Stimulated activated naive CD4-positive, alpha-beta T cell (primary cell): ENCODE data around the gene BCAM.

Experiments
- DNase-seq, 6 experiments: peaks; one replicate each; lab custom pipeline; 2025; lab: John Stamatoyannopoulos, UW

The BCAM gene

DNA sequence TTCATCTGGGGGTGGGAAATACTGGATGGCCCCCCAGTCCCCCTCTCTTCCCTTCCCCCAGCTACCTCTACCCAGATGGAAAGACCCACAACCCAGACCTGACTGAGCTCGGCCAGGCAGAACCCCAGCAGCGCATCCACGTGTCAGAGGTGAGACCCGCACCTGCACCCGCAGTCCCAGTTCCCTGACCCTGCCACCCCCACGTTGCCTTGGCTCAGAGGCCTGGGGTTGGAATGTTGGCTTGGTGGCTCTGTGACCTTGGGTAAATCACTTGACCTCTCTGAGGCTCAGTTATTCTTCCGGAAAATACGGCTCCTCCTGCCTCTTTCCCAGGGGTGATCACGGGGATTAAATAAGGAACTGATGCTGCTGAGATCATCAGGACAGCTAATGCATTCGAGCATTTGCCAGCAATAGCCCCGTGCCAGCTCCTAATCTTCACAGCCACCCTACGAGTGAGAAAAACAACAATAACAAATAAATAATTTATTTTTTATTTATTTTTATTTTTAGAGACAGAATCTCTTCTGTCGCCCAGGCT lies 18.9 kb upstream of the BCAM start:
- DNase-seq: peak in 2 of 6 experiments; percentile 9 to 28

DNA sequence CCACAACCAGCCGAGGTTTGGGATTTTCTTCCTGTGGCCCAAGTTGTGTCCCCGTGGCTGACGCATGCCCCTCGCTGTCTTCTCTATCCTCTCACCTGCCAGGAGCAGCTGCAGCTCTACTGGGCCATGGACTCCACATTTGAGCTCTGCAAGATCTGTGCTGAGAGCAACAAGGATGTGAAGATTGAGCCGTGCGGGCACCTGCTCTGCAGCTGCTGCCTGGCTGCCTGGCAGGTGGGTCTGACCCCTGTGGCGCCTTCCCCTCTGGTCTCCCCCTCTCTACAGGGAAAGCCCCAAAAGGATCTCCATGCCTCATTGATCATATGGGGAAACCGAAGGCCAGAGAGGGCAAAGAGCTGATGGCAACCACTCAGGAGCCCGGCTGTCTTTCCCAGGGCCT lies 16.6 kb upstream of the BCAM start:
- no peak for DNase-seq

DNA sequence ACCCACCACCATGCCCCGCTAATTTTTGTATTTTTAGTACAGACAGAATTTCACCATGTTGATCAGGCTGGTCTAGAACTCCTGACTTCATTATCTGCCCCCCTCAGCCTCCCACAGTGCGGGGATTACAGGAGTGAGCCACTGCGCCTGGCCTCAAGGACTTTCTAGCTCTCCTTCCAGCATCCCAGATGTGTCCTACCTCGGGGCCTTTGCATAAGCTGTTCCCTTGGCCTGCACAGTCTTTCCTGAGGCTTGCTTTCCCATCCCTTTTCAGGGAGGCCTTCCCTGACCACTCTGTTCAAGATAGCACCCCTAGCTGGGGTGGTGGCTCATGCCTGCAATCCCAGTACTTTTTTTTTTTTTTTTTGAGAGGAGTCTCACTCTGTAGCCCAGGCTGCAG lies 14.3 kb upstream of the BCAM start:
- no peak for DNase-seq

DNA sequence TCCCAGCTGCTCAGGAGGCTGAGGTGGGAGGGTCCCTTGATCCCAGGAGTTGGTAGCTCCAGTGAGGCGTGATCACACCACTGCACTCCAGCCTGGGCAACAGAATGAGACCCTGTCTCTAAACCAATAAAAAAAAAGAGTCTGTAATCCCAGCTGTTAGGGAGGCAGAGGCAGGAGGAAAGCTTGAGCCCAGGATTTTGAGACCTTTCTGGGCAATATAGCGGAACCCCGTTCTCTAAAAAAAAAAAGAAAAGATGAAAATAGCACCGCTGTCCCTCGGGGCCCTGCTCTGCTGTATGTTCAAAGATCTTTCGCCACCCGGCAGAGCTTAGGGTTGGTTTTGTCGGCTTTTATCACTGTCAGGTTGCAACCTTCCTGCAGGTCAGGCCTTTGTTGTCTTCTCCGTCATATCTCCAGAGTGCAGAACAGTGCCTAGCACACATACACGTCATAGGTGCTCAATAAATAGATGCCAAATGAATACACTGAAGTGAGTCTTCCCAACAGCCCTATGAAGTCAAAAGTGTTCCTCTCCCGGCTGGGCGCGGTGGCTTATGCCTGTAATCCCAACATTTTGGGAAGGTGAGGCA lies 13.4 kb upstream of the BCAM start:
- no peak for DNase-seq

DNA sequence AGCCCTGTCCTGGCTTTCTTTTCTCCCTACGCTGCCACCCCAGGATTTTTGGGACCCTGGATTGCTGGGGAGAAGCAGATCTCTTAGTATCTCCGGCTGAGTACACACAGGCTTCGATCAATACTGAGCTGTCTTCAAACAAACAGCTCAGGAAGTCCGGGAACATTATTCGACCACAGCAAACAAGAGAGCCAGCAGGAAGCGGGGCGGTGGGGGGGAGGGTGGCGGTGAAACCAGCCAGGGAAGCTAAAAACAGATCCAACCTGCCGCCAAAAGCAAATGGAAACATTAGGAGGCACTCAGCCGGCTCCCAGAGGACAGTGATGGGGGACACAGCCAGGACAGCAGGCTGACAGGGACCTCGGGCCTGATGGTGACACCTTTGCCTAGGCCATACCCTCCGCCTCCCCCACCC lies 12.2 kb upstream of the BCAM start:
- no peak for DNase-seq

DNA sequence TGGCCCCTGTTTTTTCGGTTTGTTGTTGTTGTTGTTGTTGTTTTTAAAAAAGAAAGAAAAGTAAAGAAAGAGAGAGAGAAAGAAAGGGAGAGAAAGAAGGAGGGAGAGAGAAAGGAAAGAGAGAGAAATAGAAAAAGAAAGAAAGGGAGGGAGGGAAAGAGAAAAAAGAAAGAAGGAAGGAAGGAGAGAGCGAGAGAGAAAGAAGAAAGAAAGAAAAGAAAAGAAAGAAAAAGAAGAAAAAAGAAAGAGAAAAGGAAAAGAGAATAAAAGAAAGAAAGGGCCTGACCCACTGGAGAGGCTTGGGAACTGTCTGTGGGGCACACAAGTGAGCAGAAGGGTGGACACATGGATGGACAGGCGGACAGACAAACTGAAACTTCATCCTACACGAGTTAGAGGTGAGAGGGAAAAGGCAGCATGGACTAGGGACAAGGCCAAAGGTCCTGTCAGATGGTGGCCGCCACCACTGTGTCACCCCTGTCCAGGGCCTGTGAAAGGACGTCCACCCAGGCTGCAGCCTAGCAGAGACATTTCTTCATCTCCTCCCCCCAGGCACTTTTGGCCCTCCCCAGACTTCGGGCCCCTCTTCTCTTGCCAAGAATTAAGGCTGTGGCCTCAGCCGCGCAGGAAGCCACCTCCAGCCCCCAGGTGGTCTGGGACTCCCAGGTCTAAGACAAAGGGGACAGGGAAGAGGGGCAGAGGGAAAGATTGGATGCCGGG lies 9.1 kb upstream of the BCAM start:
- DNase-seq: no peak

DNA sequence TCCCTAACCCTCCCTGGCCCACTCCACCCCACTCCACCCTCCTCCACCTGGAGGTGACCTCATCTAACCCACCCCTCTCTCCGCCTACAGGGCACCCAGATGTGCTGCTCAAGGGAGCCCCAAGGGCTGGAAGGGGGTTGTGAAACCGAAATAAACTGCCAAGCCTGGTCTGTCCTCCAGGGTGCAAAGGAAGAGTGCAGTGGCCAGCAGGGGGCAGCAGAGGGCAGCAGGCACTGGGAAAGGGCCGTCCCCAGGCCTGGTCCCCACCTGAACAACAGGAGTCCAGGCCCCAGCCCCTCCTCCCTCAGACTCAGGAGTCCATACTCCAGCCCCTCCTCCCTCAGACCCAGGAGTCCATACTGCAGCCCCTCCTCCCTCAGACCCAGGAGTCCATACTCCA lies 8.4 kb upstream of the BCAM start:
- peak; percentile 48 to 83 (median 70) for DNase-seq

DNA sequence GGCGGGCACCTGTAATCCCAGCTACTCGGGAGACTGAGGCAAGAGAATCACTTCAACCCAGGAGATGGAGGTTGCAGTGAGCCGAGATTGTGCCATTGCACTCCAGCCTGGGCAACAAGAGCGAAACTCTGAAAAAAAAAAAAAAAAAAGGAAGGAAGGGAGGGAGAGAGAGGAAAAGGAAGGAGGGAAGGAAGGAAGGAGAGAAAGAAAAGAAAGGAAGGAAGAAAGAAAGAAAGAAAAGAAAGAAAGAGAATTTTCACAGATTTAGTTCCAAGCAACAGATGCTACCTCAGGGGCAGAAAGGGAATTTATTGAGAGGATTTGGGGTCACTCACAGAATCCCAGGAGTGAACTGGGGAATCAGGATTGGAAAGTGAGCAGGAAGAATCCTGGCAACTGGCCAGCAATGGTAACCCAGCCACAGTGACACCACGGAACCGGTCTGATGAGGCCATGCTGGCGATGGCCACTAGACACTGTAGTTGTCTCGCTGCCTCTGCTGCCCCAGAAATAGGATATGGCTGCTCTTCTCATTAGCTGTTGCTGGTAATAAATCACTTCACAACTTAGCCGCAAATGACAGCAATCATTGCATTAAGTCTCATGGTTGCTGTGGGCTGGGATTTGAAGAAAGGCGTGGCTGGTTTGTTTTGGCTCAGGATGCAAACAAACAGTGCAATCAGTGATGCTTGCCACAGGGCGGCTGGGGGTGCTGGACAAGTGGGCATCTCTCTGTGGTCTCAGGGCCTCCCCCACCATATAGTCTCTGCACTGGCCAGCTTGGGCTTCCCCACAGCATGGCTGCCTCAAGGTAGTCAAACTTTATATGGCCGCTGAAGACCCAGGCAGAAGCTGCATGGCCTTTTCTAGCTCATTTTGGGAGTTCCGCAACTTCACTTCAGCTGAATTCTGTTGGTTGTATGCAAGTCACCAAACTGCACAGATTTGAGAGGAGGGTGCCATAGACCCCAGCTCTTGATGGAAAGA lies 5.2 kb upstream of the BCAM start:
- DNase-seq: no peak

DNA sequence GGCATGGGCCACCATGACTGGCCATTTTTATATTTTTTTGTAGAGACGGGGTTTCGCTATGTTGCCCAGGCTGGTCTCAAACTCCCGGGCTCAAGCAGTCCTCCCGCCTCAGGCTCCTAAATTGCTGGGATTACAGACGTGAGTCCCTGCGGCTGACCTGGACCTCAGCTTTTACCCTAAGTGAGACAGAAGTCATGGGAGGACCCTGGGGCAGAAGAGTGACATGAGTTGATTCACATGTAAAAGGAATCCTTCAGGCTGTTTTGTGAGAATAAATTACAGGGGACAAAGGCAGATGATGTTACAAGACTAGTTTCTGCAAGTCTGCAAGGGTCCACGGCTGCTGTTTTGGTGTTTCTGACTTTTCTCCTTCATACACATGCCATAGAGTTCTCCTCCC lies 2.6 kb upstream of the BCAM start:
- no peak for DNase-seq

DNA sequence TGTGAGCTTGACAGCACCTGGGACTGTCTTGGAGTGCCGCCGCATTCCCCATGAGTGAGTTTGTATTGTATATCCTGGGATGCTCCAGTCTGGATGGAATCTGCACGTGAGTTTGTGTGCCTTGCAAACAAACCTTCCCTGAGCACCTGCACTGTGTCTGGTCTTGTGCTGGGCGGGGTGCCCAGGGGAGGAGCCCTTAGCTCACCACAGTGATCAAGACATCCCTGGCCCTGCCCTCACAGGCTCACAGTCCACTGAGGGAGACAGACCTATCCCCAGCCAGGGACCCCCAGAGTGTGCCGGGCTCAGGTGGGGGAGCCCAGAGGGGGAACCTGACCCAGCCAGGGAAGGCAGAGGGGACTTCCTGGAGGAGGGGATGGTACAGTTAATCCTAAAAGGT lies 1.7 kb upstream of the BCAM start:
- DNase-seq: no peak

DNA sequence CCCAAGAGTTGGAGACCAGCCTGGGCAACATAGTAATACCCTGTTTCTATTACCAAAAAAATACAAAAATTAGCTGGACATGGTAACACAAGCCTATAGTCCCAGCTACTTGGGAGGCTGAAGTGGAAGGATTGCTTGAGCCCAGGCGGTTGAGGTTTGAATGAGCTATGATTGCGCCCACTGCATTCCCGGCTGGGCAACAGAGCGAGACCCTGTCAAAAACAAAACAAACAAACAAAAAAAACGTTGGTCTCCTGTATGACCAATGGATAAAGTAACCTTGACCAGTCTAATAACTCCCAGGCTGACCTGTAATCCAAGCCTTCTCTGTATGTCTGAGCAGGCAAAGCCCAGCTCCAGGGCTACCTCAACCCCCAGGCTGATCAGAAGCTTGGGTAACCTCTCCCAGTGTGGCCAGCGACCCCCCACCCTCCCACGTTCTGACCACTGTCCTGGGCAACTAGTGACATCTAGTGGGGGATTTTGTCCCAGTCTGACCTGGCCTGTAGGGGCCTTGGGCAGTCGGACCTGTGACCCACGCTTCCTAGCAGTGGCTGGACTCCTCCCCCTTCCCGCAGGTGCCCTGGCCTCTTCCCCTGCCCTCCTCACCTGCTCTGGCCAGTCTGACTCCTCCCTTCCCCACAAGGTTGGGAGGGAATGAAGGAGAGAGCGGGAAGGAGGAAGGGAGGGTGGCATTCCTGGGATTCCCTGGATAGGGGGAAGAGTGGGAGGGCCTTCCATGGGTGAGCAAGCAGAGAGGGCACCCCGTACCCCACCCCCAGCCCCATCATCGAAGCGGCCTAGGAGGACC lies 1.0 kb upstream of the BCAM start:
- no peak for DNase-seq

DNA sequence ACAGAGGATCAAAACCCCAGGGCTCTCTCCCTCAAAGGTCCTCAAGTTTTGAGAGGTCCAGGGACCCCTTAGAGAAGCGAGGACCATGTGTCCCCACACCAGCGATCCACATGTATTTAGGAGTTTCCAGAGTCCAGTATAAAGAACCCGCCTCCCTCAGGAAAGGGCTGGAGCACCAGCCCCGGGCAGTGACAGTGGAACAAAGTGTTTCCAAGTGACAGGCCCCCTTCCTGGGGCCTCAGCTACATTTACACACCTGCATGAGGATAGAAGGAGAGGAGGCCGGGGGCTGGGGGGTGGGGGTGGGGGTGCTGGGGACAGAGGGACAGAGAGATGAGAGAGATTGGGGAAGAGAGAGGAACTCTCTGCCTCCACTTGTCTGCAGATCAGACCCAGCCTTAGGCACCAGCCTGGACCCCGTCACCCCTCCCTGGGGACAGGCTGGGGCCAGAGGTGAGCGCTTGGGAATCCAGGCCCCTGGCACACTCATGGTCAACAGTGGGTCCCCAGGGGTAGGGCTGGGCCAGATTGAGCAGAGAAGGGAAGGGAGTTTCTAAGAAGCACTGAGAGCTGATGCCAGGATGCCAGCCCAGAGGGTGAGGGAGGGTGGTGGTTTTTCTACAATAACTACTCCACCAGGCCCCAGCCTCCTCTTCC lies 802 bp downstream of the BCAM start:
- DNase-seq: no peak

DNA sequence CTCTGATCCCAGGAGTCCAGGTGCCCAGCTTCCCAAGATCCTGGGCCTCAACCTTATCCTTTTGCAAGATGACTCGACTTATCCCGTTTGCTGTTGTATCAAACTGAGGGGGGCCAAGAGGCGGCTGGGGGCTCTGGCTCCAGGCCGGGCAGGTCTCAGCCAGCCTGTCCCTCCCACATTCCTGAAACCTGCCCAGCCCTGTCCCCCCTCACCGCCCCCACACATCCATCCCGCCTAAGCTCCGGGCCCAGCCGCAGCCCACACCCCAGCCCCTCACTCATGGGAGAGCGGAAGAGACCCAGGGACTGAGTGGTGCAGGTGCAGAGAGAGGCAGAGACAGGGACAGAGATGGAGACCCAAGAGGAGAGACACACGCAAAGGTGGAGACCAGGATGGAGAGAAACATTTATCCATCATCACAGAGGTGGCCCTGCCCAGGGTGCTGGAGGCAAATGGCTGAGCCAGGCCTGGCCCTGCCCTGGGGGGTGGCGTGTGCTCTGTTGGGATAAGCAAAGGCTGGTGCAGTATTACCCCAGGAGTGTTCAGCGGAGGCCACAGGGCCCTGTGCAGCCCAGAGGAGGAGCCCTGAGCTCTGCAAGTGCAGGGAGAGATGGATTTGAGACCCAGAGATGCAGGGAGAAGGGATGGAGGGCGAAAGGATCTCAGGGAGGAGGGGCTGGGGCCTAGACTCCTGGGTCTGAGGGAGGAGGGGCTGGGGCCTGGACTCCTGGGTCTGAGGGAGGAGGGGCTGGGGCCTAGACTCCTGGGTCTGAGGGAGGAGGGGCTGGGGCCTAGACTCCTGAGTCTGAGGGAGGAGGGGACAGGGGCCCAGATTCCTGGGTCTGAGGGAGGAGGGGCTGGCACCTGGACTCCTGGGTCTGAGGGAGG lies 1.6 kb downstream of the BCAM start:
- no peak for DNase-seq

DNA sequence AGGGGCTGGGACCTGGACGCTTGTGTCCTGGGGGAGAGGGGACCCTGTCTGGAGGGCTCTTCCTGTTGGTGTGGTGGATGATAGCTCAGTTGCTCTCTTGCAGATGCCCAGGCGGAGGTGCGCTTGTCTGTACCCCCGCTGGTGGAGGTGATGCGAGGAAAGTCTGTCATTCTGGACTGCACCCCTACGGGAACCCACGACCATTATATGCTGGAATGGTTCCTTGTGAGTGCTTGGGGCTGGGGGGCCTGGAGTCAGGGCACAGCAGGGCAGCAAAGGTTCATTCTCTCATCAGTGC lies 2.2 kb downstream of the BCAM start:
- DNase-seq: no peak

DNA sequence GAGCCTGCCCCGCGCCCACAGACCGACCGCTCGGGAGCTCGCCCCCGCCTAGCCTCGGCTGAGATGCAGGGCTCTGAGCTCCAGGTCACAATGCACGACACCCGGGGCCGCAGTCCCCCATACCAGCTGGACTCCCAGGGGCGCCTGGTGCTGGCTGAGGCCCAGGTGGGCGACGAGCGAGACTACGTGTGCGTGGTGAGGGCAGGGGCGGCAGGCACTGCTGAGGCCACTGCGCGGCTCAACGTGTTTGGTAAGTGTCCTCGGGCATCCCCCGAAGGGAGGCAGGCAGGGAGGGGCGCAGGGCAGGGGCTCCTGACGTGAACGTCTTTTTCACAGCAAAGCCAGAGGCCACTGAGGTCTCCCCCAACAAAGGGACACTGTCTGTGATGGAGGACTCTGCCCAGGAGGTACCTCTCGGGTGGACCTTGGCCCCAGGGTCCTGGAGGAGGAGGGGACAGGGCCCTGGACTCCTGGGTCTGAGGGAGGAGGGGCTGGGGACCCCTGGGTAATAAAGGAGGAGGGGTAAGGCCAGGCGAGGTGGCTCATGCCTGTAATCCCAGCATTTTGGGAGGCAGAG lies 3.3 kb downstream of the BCAM start:
- DNase-seq: no peak

DNA sequence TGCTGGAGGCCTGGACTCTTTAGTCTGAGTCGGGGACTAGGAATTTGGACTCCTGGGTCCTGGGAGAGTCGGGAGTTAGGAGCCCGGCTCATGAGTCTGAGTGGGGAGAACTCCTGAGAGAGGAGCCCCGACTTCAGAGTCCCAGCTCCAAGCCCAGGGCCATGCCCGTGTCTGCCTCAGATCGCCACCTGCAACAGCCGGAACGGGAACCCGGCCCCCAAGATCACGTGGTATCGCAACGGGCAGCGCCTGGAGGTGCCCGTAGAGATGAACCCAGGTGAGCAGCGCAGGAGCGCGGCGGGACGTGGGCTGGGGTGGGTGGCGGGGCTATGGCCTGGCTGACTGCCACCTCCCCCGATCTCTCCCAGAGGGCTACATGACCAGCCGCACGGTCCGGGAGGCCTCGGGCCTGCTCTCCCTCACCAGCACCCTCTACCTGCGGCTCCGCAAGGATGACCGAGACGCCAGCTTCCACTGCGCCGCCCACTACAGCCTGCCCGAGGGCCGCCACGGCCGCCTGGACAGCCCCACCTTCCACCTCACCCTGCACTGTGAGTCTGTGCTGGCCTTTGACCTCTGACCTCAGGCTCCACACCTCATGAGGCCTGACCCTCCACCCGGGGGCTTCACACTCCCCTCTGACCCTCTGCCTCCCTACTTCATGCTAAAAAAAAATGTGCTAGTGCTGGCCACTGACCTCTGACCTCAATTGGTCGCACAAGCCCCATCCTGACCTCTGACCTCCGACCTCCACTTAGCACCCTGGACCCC lies 4.4 kb downstream of the BCAM start:
- no peak for DNase-seq

DNA sequence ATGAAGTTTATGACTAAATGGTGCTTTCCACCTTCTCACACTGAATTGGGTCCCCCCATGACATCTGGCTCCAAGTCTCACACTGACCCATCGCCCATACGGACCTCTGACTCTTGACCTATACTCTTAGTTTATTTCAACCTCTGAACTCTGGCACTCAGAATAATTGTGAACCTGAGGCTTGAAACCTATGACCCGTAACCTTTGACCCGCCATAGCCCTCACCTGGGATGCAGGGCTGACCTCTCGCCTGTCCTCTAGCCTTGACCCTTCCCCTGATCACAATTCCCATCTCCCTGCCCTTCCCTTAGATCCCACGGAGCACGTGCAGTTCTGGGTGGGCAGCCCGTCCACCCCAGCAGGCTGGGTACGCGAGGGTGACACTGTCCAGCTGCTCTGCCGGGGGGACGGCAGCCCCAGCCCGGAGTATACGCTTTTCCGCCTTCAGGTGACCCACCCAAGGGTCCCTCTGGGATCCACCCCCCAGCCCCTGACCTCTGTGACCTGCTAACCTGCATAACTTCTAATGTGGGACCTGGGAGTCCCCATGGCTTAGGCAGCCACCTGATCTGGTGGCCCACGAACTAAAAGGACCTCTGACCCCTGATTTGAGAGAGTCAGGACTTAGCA lies 5.1 kb downstream of the BCAM start:
- DNase-seq: no peak

DNA sequence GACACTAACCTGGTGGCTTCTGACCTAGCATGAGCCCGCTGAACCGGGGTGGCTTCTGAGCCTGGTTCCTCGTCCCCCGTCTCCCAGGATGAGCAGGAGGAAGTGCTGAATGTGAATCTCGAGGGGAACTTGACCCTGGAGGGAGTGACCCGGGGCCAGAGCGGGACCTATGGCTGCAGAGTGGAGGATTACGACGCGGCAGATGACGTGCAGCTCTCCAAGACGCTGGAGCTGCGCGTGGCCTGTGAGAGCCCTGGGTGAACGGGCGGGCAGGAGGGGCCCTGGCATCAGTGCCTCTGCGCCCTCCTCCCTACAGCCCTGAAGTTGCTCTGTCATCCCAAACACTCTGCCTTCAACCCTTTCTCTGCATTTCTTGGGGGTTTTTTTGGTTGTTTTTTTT lies 5.6 kb downstream of the BCAM start:
- no peak for DNase-seq

DNA sequence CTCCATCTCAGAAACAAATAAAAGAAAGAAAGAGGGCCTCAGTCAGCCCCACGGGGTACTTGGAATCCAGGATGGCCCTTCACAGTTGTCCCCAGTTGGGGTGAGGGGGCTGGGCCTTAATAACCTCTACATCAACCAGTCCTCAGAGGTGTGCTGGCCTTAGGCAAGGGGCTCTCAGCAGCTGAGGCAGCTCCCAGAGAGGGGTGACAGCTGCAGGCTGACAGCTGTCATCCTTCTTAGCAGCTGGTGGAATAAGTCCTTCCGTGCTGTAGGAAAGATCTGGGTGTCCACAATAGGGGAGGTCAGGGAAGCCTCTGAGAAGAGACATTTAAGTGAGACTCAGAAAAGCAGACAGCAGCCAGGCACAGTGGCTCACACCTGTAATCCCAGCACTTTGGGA lies 7.4 kb downstream of the BCAM start:
- DNase-seq: no peak
